Fibroblast of skin of right biceps (primary cell): ENCODE measurements around the gene PRKCB.
"Not testable (repeated sequence)": the region's sequence is repeated elsewhere in the genome, so short reads cannot be mapped to it uniquely, and the experiment has no call there.

ENCODE experiments used
- DNase-seq: peaks from one replicate; pipeline ENCODE4 v3.0.0-alpha.2; 2013

The PRKCB gene

GRCh38 chr16:24108090-24108489 is 272.3 kb downstream of the PRKCB start:
- DNase-seq, result not testable (repeated sequence)

DNA sequence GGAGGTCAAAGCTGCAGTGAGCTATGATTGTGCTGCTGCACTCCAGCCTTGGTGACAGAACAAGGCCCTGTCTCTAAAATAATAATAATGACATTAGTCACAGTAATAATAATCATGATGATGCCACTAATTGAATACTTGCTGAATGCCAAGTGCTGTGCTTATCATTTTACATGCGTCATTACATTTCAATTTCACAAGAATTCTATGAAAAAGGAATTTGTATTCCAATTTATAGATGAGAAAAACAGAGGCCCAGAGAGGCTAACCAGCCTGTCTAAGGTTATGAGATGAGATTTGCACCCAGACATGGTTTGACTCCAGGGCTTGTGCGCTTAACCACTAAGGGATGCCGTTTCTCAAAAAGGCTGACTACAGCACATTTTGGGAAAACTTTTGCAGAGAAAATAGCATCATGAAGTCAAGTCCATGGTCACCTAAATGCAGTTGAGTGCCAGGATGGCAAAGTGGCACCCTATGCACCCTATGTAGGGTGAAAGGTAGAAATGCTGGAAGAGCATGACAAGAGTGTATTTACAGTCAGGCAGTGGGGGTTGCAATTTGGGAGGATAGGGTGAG is 276.0 kb downstream of the PRKCB start:
- no peak for DNase-seq

DNA sequence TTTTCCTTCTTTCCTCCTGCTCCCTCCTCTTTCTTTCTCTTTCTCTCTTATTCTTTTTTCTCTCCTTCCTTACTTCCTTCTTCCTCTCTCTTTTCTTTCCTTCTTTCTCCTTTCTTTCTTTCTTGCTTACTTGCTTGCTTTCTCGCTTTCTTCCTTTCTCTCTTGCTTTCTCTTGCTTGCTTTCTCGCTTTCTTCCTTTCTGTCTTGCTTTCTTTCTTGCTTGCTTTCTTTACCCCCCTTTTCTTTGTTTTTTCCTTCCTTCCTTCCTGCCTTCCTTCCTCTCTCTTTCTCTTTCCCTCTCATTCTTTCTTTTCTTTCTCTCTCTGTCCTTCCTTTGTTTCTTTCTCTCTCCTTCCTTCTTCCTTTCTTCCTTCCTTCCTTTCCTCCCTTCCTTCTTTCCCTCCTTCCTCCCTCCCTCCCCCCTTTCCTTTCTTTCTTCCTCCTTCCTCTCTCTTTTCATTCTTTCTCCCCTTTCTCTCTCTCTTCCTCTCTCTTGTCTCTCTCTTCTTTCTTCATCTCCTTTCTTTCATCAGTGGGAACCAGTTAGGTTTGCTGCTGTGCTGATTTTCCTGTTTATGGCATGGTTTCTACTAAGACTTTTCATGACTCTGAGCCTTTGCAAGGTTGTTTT is 277.4 kb downstream of the PRKCB start:
- DNase-seq, result no peak

GRCh38 chr16:24114876-24115275 is 279.1 kb downstream of the PRKCB start:
- DNase-seq, result no peak

- DNase-seq, result no peak
These were observed 280.4 kb downstream of the PRKCB start for GRCh38 chr16:24116046-24116776.

DNA sequence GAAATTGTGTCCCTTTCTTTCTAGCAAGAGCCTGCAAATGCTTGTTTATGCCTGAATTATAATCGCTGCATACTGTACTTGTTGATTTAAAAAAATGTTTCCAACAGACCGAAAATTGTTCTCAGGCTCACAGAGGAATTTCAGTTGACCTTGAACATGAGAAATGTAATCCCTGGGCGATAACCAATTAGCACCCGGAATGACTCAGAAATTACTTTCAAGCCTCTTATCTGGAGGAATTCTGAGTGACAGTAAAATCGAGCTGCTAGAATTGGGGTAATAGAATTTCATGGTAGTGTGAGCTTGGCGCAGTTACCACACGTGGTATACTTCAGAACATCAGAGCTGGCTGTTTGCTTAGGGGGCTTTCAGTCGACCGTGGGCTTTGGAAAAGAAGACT is 281.2 kb downstream of the PRKCB start:
- DNase-seq, result no peak

DNA sequence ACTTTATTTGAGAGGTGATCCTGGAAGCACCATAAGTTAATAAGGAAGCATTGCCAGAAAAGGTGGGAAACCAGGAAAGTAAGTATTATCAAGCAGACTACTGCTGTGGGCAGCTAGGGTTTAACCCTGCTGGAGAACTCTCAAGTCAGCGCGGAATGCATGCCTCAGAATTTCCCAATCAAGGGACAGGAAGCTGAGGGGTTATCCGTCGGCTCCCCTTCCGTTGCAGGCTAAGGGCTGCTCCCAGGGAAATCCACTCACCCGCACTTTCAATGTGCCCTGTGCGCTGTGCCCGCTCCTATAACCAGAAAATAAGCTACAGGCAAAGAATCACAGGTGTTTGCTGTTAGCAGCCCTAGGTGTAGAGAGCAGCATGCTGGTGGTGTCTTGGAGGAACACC is 281.9 kb downstream of the PRKCB start:
- DNase-seq, result no peak

DNA sequence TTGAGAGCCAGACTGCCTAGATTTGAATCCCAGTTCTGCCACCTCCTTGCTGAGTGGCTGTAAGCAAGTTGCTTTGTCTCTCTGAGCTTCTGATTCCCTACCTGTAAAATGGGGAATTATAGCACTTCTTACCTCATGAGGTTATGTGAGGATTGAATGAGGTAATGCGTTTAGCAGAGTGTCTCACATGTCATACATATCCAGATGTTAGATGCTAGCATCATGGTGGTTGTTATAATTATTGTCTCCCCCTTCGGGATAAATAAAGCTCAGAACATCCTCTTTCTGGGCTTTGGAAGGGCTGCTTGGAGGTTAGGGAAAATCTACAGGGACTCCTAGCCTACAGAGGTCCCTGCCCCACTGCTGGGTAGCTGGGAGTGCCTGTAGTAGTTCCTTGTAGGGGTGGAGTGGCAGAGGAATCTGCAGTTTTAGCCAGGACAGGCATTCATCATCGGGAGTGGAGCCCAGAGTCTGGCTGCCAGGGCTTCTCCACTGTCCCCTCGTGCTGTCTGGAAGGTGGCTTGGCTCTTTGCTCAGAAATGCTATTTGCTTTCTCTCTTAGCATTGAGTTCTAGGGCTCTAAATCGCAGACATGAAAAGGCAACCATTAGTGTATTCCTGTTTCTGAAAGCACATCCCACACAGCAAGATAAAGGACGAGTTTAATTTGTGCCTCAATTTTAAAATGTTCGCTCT is 282.5 kb downstream of the PRKCB start:
- DNase-seq, result no peak

DNA sequence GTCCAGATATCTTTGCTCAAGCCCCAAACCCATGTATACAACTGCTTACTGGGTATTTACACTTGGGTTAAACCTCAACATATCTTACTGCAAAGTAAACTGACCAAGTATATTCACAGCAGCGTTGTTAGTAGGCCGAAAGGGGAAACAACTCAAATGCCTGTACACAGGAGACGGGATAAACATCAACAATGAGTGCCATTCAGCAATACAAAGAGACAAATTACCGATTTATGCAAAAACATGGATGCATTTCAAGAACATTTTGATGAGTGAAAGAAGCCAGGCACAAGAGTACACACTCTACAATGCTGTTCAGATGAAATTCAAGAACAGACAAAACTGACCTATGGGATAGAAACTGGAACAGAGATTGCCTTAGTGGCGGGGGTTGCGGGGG is 284.0 kb downstream of the PRKCB start:
- DNase-seq, result no peak

DNA sequence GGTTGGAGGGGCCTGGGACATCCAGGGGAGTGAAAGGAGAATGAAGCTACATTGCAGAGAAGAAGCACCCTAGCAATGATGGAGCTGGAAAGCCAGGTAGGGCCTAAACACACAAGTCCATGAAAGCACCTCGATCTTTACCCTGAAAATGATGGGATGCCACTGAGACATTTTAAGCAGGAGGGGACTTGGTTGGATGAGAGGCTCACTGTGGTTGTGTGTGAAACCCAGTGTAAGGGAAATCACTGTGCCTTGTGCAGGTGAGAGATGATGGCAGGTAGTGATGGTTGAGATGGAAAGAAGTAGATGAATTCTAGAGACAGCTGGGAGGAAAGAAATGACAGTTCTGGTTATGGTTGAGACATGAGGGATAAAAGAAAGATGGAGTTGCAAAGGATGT is 287.5 kb downstream of the PRKCB start:
- DNase-seq, result no peak

- no peak for DNase-seq
These were observed 288.5 kb downstream of the PRKCB start for GRCh38 chr16:24124291-24124690.

DNA sequence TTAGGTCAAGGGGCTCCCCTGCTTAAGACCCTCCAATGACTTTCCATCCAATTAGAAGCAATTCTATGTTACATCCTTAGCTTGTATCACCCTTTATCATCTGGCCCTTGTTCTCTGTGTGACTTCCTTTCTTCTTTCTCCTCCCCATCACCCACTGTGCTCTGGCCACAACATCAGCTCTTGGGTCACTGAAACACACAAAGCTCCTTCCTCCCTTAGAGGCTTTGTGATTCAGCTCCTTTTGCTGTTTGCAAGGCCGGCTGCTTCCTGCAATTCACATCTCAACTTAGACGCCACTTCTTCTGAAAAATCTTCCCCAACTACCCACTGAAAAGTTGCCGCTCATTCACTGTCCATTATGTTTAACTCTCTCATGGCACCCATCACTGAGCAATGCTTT is 289.4 kb downstream of the PRKCB start:
- DNase-seq, result no peak

DNA sequence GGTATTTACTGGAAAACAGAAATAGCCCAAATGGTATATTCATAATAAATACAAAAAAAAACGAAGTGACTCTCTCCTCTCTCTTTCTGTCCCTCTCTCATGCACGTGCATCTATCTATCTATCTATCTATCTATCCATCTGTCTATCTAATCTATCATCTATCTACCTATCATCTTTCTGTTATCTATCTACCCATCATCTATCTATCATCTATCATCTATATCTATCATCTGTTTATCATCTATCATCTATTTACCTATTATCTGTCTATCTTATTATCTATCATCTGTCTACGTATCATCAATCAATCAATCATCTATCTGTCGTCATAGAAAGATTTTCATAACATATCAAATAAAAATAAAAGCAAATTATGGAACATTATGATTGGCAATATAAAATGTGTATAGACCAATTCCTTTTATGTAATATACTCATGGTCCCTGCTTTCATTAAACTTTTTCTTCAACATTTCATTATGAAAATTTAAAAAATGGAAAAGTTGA is 293.7 kb downstream of the PRKCB start:
- DNase-seq, result no peak

GRCh38 chr16:24130494-24131085 is 294.8 kb downstream of the PRKCB start:
- DNase-seq, result no peak

DNA sequence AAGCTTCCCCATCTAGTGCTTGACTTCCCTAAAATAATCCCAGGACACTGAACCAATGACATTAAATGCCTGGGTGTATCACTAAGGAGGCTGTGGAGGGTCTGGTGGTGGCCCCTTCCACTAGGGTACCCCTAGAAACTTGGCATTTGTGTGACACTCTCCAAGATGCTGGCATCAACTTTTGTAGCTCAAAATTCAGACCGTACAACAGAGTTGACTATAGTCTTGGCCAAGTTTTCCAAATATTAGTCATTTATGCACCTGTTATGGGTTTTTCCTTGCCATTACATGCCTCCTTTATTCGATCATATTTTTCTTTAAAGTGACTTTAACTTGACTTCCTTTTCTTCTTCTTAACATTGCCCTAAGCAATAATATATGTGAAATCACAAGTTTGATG is 295.5 kb downstream of the PRKCB start:
- DNase-seq, result no peak

DNA sequence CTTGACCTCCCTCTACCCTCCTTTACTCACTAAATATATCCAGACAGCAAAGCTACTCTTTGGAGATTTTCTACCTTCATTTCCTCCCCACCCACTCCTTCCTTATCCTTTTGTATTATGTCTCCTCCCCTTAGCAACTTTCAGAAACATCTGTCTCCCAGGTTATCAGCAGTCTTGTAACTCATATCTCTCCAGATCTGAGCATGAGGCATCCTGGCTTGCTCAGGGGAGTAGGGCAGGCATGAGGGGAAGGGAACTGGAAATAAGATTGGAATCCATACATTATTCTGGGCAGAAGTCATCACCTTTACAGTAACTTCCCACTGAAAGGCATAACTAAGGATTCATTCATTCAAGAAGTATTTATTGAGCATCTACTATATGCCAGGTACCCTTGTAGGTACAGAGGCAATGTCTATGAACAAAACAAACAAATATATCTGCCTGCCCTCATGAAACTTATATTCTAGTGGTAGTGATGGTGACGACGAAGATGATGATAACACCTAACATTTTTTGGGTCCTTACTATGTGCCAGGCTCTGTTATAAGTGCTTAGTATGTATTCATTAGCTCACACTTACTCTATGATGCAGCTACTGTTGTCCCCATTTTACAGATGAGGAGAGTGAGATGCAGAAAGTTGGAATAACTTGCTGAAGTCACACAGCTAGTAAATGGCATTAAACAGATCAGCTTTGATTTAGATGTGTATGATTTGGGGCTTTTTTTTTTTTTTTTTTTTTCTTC is 296.4 kb downstream of the PRKCB start:
- DNase-seq, result no peak

- no peak for DNase-seq
These were observed 297.0 kb downstream of the PRKCB start for GRCh38 chr16:24132797-24133155.

- no peak for DNase-seq
These were observed 300.1 kb downstream of the PRKCB start for GRCh38 chr16:24135624-24136565.

DNA sequence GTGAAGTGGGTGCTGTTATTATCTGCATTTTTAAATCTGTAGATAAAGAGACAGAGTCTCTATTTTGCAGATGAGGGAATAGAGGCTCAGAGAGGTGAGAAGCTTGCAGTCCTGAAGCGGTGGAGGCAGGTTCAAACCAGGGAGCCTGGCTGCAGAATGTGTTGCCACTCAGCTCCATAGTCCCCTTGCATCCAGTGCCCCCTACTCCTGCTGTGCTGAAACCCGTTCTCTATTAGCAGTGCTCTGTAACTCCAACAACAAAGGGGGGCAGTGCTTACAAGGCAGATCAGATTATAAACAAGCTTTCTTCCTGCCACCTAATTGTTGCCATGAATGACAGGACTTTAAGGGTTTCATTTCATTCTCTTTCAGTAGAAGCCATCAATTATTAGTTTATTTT is 302.2 kb downstream of the PRKCB start:
- no peak for DNase-seq

DNA sequence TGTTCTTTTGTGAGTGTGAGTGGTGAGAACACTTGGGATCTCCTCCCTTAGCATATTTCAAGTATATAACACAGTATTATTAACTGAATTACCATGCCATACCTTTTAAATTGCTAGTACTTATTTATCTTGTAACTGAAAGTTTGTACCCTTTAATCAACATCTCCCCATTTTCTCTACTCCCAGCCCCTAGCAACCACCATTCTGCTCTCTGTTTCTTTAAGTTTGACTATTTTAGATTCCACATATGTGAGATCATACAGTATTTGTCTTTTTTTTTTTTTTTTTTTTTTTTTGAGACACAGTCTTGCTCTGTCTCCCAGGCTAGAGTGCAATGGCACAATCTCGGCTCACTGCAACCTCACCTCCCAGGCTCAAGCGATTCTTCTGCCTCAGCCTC is 302.8 kb downstream of the PRKCB start:
- DNase-seq, result no peak

DNA sequence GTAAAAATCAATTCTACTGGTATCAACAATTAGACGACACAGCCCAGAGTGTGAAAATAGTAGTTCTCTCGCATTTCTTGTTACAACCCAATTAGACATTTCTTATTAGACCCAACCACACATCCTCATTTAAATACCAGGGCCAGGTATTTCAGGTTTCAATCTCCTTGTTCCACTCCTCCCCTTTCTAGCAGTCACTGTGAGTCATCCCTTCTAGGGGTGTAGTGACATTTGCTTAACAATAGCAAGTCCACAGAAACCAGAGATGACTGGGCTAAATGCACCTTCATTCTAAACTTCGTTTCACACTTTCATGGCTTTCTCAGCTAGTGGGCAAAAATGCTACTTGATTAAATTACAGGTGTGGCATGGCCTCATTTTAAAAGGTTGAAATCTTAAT is 303.5 kb downstream of the PRKCB start:
- no peak for DNase-seq
